GM11168 (cell line): Measurements from ENCODE around the gene BTBD9.

Source experiments
- in situ Hi-C: fragments of 300-500 bp; cut with MboI; formaldehyde crosslinking; loops from one replicate; pipeline ENCODE4 v1.12.0; 2022; ENCODE audit warnings: low sequenced_read_pairs; ENCODE audit not compliant: unreplicated experiment

The BTBD9 gene

GRCh38 chr6:38174806-38175495, 464.8 kb downstream of the BTBD9 start:
- in situ Hi-C loops = no loop called here

GRCh38 chr6:38174315-38174714, 465.4 kb downstream of the BTBD9 start:
- in situ Hi-C loops = no loop called here

DNA sequence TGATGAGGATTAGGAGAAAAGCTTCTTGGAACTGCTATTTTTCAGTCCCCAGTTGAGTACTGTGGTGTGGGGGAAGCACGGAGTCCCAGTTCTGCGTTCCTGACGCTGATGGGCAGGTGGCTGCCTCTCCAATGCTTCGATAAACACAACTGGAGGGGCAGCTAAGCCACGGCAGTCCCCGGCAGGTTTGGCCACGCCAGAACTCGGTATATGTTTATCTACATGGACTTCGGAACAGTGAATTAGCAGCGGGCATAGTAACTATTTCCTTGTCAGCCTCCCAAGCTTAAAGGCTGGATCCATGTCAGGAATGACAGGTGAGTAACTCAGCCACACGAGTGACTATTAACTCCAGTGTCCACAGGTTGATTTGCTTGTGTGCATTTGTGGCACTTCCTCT, 465.8 kb downstream of the BTBD9 start:
- in situ Hi-C loops = no loop called here

DNA sequence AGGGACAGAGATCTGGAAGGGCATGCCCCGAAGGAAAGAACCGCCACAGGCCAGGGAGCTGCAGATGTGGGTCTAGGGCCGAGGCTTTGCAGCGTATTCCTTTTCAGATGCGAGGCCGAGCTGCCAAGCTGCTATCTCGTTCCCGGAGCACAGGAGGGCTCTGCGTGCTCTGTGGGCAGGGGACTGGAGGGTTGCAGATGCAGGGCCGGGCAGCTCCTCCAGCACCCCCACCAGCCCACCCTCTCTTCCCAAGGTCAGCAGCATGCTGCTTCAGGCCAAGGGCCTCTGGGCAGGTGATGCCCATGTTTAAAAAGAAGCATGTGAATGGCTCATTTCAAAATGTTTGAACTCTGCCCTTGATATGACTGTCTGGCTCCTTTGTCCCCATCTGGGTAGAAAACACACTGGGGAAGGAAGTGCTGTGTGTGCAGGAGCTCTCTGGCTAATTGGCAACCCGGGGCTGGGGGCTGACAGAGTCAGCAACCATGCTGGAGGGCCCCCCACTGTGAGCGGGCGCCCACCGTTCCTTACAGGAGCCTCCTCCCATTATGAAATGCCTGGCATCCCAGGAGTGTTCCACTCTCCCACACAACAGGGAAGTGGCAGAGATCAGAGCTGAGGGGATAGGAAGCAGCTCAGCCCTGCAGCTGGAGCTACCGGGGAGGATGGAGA, 466.9 kb downstream of the BTBD9 start:
- in situ Hi-C loops = no loop called here

DNA sequence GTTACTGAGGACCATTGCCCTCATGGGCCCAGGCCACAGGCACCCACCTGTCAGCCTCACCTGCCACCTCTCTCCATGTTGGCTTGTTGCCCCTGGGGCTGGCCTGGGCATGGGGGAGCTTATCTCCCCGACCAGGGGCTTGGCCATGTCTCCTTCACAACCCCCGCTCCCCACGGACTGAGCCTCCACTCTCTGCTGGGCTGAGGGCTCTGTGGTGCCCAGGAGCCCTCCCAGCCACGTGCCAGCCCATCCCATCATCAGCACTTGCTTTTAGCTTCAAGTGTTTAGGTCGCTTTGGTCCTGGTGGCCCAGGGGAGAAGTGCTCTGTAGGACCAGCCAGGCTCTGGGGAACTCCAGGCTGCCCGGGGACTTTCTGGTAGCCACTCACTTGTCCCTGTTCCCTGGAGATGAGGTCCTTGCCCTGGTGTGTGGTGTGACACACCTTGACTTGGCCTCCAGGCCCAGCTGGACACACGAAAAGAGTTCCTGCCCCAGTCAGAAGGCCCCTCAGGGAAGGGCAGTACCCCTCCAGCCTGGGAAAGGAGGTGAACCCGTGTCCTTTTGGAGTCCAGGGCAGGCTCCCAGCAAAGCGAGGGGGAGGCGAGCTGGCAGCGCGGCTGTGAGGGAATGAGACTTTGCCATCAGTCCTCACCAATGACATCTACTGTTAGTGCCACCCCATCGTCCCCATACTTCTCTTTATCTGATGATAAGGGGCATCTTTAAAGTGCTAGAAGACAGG, 467.6 kb downstream of the BTBD9 start:
- in situ Hi-C loops = no loop called here

- in situ Hi-C loops = no loop called here
These were observed 468.9 kb downstream of the BTBD9 start for GRCh38 chr6:38170666-38171355.

- in situ Hi-C loops = no loop called here
These were observed 469.7 kb downstream of the BTBD9 start for GRCh38 chr6:38169977-38170526.

DNA sequence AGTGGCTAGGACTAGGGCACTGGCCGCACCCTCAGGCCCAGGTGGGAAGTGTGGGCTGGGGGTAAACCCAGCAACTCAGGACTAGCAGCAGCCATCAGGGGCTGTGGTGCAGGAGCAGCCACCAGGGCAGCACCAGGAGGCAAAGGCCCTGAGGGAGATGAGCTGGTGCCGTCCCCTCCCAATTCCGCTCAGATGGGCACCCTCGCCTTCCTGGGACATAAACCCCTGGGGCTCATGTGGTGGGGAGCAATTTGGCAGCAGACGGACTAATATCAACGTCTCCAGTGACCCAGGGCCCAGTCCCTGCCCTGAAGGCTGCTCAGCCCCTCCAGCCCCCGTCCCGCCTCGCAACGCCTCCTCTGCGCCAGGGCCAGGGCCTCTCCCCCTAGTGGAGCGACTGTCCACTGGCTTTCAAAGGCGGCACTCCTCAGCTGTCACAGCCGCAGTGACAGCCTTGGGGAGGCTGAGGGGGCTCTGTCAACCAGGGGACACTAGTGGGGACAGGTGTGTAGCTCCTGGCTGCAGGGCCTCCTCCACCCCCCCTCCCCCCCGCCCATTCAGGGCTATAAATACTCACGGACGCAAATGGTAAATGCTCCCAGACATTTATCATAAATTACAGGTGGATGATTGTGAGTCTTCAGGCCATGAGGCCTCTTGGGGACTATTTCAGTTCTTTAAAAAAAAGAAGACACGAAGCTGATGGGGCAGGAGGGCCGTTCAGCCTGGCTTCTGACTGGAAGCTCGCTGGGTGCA, 470.3 kb downstream of the BTBD9 start:
- in situ Hi-C loops = no loop called here

- in situ Hi-C loops = no loop called here
These were observed 471.0 kb downstream of the BTBD9 start for GRCh38 chr6:38168699-38169098.

GRCh38 chr6:38168126-38168525, 471.6 kb downstream of the BTBD9 start:
- in situ Hi-C loops = no loop called here

GRCh38 chr6:38167598-38167997, 472.1 kb downstream of the BTBD9 start:
- in situ Hi-C loops = no loop called here

DNA sequence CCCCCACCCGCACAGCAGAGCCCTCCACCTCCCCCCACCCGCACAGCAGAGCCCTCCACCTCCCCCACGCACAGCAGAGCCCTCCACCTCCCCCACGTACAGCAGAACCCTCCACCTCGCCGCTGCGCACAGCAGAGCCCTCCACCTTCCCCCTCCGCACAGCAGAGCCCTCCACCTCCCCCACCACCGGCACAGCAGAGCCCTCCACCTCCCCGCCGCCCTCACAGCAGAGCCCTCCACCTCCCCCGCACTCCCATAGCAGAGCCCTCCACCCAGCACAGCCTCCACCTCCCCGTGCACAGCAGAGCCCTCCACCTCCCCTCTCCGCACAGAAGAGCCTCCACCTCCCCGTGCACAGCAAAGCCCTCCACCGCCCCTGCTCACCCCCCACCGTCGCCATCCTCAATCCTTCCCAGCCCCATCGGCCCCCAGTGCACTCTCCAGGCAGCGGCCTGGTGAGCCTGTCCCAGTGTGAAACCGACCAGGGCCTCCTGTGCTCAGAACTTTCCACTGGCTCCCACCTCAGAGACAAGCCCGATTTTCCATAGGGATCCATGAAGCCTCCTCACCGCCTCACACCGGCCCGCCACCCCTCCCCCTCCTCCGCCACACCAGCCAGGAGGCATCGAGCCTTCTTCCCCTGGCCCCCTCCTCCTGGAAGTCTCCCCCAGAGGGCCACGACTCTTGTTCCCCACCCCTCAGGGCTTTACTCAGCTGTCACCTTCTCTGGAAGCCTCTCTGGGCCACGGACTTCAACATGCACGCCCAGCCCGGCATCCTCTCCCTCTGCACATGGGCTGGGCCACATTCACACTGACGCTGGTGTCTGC, 473.1 kb downstream of the BTBD9 start:
- in situ Hi-C loops = no loop called here

- in situ Hi-C loops = no loop called here
These were observed 475.0 kb downstream of the BTBD9 start for GRCh38 chr6:38164671-38165108.

- in situ Hi-C loops = no loop called here
These were observed 475.6 kb downstream of the BTBD9 start for GRCh38 chr6:38164131-38164481.

- in situ Hi-C loops = no loop called here
These were observed 476.3 kb downstream of the BTBD9 start for GRCh38 chr6:38163186-38164130.

GRCh38 chr6:38162493-38163185, 477.1 kb downstream of the BTBD9 start:
- in situ Hi-C loops = no loop called here

GRCh38 chr6:38161754-38162492, 477.8 kb downstream of the BTBD9 start:
- in situ Hi-C loops = no loop called here
